HL-60/S4 treated with retinoic acid at 250 ng/mL for 4 days and 3 days (cell line): ENCODE data around the gene POLR2H.

ENCODE experiments used
- in situ Hi-C: fragments of 300-500 bp; cut with MboI; formaldehyde crosslinking; loops from 2 replicates; pipeline ENCODE4 v1.7.0; 2022; ENCODE audit warnings: low sequenced_read_pairs

POLR2H gene

DNA sequence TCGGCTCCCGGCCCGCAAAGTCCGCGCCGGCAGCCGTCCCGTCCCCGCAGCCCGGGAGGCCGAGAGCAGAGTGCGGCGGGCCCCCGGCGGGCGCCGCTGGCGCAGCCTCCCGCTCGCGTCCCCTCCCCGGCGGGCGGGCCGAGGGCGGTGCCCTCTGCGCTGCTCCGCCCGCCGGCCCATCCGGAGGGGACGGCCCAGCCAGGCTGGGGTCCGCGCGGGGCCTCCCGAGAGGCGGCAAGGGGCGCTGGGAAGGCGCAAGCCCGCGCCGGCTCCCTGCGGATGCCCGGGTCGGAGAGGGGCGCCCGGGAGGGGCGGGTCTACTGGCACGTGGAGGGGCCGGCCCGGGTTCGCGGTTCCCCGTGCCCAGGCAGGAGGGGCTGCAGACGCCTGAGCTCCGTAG is at the start of gene POLR2H, which contains the start of gene CLCN2:
Gene POLR2H, plus strand, starts transcription at position 179 of the 400 bp plus-strand sequence. CDS start 1,783 bp downstream, outside the sequence.
Gene CLCN2, minus strand, starts transcription at position 74 of the 400 bp plus-strand sequence. CDS start 126 bp downstream, outside the sequence.
- in situ Hi-C loops = loop anchor here (25.0 kb wide), 2 partner anchors 176 to 401 kb away; no protein-coding TSS in a partner anchor

DNA sequence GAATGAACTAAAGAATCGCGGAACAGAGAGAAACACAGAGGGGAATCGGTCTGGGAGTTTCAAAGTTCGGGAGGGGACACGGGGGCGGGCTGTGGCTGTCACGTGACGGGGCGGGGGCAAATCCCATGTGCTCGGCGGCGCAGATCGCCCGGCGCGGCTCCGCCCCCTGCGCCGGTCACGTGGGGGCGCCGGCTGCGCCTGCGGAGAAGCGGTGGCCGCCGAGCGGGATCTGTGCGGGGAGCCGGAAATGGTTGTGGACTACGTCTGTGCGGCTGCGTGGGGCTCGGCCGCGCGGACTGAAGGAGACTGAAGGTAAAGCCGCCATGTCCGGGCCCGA is 47.2 kb upstream of the POLR2H start, which contains the start of gene EIF4G1:
Gene EIF4G1, plus strand, starts transcription at position 244 of the 337 bp plus-strand sequence. CDS start 1,191 bp downstream, outside the sequence.
- in situ Hi-C loops = no loop called here

DNA sequence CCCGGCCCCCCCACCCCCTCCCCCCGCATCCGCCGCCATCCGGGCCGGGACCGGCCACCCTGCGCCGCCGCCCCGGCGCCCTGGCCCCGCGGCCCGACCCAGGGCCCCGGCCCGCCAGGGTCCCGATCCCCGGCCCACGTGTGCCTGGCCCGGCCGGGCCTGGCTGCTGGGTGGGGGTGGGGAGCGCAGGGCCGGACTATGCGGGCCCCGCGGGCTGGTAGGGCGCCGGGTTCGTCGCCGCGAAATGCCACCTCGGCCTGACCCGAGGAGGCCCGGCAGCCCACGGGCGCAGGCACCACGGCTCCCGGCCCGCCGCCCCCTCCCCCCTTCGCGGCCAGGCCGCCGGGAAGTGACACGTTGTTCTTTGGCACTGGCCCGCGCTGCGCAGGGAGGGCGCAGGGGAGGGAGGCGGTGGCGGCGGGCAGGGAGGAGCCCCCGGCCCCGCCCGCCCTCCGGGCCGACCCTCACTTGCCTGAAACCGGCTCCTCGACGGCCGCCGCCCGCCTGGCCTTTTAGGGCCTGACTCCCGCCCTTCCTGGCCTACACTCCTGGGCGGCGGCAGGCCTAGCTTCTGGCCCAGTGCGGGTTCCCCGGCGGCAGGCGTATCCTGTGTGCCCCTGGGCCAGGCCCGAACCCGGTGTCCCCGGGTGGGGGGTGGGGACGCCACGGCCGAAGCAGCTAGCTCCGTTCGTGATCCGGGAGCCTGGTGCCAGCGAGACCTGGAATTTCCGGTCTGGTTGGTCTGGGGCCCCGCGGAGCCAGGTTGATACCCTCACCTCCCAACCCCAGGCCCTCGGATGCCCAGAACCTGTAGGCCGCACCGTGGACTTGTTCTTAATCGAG is 46.6 kb upstream of the POLR2H start:
- in situ Hi-C loops = no loop called here

DNA sequence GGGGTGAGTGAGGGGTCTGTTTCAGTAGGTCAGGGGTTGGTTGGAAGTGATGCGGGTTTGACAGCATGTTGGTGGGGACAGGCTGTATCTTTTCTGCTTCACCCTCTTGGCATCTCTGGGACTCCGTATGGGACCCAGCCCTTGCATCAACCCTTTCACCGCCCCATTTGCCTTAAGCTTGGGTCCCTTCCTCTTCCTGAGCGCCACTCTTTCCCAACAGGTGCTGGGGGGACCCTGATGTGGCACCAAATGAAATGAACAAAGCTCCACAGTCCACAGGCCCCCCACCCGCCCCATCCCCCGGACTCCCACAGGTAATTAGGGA is 46.0 kb upstream of the POLR2H start:
- in situ Hi-C loops = no loop called here

DNA sequence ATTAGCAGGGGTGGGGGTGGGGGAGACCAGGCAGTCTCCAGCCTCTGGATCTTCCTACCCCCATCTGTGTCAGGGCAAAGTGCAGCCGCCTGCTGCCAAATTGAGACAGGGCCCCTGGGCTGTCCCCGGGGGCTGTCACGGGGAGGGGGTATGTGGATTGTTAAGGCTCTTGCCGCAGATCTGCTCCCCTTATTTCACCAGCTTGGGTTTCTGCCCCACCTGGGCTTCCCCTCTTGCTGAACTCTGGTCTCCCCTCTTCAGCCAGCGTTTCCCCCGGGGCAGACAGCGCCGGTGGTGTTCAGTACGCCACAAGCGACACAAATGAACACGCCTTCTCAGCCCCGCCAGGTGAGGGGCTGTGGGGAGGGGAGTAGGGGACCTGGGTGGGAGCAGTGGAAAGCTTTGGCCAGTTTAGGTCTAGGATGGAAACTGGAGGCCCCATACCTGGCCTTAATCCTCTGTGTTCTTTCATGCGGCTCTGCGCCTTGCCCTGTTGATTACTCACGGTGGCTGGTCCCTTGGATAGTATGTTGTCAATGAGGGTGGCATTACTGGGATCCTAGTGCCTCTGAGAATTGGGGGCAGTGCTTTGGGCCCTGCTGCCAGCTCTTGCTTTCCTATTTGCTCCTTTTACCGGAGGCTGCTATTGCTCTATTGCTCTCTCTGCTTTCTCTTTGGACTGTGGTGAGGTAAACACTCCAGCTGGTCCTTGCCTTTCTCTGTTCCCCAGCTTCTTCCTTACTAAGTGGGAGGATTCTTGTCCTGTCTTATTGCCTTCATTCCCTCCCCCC is 45.4 kb upstream of the POLR2H start:
- in situ Hi-C loops = no loop called here

DNA sequence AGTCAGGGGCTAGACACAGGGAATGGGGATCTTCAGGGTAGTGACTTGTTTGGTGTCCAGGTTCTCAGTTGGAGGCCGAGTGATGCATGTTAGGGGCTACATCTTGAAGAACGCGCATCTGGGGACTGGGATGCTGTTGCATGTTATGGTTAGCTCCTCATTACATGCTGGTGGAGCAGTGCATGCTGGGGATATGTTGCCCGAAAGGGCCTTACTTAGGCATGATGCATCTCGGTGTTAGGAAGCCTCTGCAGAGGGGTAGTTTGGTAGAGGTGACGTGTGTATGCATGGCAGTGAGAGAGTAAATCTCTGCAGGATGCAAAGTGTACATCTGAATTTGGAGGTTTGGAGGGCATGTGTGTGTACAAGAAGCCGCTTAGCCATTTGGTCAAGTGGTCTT is 44.7 kb upstream of the POLR2H start:
- in situ Hi-C loops = no loop called here

DNA sequence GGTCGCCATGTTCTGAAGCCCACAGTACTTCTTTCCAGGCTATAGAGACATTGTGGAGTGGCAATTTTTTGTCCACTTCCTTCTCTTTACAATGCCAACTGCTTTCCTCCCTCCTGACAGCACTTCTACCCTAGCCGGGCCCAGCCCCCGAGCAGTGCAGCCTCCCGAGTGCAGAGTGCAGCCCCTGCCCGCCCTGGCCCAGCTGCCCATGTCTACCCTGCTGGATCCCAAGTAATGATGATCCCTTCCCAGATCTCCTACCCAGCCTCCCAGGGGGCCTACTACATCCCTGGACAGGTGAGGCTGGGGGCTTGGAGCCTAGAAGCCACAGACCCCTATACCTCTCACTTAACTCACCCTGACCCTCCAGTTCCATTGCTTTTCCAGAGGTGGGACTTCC is 44.3 kb upstream of the POLR2H start:
- in situ Hi-C loops = no loop called here

DNA sequence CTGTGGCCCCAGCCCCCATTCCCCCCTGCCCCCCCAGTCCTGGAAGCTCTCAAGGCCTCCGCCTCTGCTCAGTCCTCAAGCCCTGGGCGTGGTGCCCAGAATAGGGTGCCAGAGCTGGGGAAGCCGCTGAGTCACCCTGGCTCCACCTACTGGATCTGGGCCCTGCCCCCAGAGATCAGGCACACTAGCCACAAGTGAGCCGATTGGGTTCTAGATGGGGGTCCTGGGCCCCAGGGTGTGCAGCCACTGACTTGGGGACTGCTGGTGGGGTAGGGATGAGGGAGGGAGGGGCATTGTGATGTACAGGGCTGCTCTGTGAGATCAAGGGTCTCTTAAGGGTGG is 41.4 kb upstream of the POLR2H start:
- in situ Hi-C loops = no loop called here

DNA sequence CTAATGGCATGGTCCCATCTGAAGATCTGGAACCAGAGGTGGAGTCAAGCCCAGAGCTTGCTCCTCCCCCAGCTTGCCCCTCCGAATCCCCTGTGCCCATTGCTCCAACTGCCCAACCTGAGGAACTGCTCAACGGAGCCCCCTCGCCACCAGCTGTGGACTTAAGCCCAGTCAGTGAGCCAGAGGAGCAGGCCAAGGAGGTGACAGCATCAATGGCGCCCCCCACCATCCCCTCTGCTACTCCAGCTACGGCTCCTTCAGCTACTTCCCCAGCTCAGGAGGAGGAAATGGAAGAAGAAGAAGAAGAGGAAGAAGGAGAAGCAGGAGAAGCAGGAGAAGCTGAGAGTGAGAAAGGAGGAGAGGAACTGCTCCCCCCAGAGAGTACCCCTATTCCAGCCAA is 39.8 kb upstream of the POLR2H start:
- in situ Hi-C loops = no loop called here

DNA sequence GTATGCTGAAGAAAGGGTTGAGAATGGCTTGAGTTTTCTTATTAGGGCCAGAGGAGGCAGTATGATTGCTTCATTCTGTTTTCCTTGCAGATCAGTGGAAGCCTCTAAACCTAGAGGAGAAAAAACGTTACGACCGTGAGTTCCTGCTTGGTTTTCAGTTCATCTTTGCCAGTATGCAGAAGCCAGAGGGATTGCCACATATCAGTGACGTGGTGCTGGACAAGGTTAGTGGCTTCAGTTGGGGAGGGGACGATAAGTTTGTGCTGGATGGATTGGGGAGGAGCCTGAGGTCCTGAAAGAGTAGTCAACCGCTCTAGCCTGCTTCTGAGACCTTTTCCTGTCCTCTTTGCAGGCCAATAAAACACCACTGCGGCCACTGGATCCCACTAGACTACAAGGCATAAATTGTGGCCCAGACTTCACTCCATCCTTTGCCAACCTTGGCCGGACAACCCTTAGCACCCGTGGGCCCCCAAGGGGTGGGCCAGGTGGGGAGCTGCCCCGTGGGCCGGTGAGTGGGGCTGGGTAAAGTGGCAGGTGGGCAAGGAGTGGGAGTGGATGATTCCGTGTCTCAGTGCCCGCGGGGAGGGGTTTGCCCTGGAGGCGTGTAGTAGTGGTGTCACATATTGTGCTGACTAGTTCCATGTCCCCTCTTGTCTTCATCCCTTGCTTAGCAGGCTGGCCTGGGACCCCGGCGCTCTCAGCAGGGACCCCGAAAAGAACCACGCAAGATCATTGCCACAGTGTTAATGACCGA is 38.6 kb upstream of the POLR2H start:
- in situ Hi-C loops = no loop called here

DNA sequence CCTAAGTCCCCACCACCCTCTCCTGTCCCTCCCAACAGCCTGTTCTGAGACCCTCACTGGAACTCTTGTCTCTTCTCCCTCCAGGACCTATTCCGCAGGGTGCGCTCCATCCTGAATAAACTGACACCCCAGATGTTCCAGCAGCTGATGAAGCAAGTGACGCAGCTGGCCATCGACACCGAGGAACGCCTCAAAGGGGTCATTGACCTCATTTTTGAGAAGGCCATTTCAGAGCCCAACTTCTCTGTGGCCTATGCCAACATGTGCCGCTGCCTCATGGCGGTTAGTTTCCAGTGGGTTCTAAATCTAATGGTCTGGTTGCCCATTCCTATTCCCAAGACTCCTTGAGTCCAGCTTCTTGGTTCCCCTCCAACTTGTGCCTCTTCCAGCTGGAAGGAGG is 37.8 kb upstream of the POLR2H start:
- in situ Hi-C loops = no loop called here

DNA sequence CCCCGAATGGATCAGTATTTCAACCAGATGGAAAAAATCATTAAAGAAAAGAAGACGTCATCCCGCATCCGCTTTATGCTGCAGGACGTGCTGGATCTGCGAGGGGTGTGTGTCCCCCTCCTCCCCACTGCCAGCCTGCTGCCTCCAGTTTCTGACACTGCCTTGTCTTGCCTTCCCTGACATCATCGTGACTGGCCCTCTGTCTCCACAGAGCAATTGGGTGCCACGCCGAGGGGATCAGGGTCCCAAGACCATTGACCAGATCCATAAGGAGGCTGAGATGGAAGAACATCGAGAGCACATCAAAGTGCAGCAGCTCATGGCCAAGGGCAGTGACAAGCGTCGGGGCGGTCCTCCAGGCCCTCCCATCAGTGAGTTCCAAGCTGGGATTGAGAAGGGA is 36.2 kb upstream of the POLR2H start:
- in situ Hi-C loops = no loop called here

DNA sequence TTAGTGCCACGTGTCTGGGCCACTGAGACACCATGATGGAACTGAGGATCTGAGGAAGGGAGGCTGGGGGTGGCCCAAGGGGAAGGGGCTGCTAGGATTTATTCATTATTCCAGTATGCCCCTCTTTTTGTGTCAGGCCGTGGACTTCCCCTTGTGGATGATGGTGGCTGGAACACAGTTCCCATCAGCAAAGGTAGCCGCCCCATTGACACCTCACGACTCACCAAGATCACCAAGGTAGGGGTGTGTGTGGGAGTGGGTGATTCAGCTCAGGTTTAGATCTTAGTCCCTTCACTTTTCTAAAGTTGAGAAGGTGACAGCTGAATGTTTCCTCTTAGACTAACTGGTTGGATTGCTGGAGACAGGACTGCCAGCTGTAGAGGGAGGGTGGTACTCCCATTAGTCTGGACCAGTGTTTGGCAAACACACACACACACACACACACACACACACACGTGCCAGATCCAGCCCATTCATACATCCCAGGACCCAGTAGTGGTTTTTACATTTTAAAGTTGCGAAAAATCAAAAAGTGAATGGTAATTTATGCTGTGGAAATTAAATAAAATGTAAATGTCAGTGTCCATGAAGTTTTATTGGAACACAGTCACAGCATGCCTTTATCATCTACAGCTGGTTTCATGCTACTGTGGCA is 35.7 kb upstream of the POLR2H start:
- in situ Hi-C loops = no loop called here

DNA sequence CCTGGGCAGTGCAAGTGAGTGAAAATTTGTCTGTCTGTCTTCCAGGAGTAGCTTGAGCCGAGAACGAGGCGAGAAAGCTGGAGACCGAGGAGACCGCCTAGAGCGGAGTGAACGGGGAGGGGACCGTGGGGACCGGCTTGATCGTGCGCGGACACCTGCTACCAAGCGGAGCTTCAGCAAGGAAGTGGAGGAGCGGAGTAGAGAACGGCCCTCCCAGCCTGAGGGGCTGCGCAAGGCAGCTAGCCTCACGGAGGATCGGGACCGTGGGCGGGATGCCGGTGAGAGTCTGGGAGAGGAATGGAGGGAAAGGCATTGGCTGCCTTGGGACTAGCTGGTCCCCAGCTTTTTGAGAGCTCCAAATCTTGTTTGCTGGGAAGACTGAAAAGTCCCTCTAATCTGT is 34.3 kb upstream of the POLR2H start:
- in situ Hi-C loops = no loop called here

DNA sequence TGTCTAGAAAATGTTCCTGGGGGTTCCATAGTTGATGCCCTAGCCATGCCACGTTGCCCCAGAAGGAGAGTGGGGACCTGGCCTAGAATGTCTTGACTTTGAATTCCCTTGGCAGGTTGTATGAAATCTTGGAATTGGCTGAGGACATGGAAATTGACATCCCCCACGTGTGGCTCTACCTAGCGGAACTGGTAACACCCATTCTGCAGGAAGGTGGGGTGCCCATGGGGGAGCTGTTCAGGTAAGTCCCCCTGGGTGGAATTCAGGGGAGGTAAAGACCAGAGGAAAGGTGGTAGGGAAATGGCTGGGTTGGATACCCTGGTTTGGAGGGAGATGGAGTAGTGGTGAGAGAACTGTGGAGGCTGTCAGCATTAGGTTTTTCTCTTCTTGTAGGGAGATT is 33.0 kb upstream of the POLR2H start:
- in situ Hi-C loops = no loop called here

DNA sequence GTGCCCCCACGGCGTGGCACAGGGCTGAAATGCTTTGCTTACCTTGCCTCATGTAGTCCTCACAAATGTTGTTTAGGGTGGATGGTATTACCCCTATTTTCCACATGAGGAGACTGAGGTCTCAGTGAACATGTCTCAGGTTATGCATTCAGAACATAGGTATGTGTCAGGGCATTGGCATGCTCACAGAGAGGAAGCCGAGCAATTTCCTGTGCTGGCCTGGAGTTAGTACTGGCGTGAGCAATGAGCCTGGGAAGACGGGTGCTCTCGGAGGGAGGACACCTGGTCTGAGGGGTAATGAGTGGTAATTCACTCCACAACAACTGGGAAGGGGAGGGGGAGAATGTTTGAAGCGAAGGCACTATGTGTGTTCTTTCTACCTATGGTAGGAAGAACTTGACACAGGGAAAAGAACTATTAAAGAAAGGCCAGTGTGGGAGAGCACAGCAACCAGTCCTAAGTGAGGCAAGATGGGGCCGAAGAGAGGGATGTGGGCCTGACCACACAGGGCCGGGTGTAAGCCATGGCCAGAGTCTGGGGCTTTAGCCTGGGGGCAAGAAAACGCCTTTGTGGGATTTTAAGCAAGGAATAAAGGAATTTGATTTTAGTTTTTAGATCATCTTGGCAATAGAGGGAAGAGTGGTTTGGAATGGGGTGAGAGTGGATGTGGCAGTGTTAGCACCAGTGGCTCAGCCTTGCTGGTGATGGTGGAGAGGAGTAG is 29.0 kb upstream of the POLR2H start:
- in situ Hi-C loops = no loop called here

DNA sequence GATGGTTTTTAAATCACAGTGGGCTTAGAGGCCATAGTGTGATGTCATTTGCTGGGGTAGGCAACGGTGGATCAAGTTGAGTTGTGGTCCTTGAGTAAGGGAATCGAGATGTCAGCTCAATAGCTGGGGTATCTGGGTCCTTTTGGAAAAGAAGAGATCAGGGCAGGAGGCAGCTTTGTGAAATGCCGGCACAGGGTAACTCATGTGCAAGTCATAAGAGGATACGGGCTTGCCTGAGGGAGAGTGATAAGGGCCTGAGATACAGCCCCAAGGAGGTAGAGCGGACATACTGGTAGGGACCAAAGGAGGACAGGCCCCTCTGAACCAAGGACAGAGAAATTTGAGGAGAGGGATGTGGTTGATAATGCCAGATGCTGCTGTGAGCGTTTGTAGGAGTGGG is 28.3 kb upstream of the POLR2H start:
- in situ Hi-C loops = no loop called here

DNA sequence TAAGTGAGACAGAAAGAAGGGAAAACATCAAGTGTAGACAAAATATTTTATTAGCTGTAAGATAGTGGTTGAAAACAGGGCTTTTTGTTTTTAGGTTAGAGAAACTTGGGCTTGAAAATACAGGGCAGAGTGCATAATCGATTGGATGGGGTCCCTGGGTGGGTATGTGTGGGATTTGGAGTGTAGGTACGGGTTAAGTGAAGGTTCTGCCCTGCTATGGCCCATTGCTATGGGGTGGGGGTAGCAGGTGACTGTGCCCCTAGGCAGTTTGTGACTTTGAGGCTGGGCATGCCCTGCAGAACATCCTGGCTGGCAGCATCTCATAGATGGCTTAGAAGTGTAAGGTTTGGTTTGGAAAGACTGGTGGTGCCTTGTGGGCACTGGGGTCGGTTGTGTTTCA is 27.8 kb upstream of the POLR2H start:
- in situ Hi-C loops = no loop called here

DNA sequence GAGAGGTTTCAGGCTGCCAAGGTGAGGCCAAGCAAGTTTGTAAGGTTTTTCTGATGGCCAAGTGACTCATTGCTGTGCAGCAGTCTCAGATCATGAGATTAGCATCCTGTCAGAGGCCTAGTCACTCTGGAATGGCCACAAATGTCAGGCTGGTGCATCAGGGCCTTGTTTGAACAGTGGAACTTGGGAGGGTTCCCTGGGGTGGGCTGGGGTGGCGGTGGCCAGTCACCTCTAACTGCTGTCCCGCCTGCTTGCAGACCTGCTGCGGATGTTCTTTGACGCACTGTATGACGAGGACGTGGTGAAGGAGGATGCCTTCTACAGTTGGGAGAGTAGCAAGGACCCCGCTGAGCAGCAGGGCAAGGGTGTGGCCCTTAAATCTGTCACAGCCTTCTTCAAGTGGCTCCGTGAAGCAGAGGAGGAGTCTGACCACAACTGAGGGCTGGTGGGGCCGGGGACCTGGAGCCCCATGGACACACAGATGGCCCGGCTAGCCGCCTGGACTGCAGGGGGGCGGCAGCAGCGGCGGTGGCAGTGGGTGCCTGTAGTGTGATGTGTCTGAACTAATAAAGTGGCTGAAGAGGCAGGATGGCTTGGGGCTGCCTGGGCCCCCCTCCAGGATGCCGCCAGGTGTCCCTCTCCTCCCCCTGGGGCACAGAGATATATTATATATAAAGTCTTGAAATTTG is 26.9 kb upstream of the POLR2H start:
- in situ Hi-C loops = no loop called here

DNA sequence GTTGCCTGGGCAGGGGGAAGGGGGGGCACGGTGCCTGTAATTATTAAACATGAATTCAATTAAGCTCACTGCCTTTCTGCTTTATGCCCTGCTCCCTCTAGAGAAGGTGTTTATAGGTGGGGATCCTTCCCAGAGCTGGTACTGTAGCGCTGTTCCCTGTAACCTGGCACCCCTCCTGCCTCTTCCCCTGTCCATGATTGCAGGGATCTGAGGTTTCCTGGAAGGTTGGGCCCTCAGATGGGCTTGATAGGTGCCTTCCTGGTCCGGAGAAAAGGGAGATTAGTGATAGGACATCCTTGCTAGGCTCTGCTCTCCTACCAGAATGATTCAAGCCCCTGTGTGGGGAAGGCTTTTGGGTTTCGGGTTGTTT is 26.2 kb upstream of the POLR2H start:
- in situ Hi-C loops = no loop called here
